Measurements from ENCODE around the gene LGI4.

- TF ChIP-seq CTCF (IDR thresholded peaks at IDR 0.05), result no peak
- no peak for TF ChIP-seq POLR2A (IDR thresholded peaks at IDR 0.05)
Measured at GRCh38 chr19:35107545-35107944, 27.3 kb downstream of the LGI4 start.
